Right renal pelvis (tissue), 4 donors: ENCODE results near the gene LILRA1. TPM values are rescaled to one million over a fixed set of nuclear protein-coding genes. Genes with fewer than 3 reads are reported as not detected.
"Not testable (repeated sequence)": the region's sequence is repeated elsewhere in the genome, so short reads cannot be mapped to it uniquely, and the experiment has no call there.

Experiments used
- DNase-seq, 4 donors: peaks; one replicate each; pipeline ENCODE4 v3.0.0-alpha.2; 2013; ENCODE audit warnings: low read depth in 4 of 4, low spot score in 3 of 4, missing footprints in 1 of 4
- polyA plus RNA-seq, 4 donors: library from polyadenylated mRNA; unstranded; fragments of 120-200 nt; gene quantifications; one replicate each; pipeline ENCODE4 v1.2.1, GENCODE V29; 2013; ENCODE audit not compliant: insufficient read length in 4 of 4

The LILRA1 gene
- under 1 TPM; 0.29 to 0.62 (median 0.40) TPM for polyA plus RNA-seq

- not testable (repeated sequence) for DNase-seq
These were observed at the start of gene LILRA1 for GRCh38 chr19:54593445-54593844. LILRA1 (plus strand) TSS chr19:54593632; CDS start chr19:54594245, 613 bp downstream.

GRCh38 chr19:54548806-54549205 is 44.6 kb upstream of the LILRA1 start:
- no peak for DNase-seq

- no peak for DNase-seq
These were observed 44.2 kb upstream of the LILRA1 start for GRCh38 chr19:54549224-54549623.

- DNase-seq = no peak
These were observed 42.1 kb upstream of the LILRA1 start for GRCh38 chr19:54551293-54551692.

- DNase-seq = no peak
These were observed 41.2 kb upstream of the LILRA1 start for GRCh38 chr19:54551950-54552912.

GRCh38 chr19:54552913-54553310 is 40.5 kb upstream of the LILRA1 start:
- no peak for DNase-seq

- DNase-seq = no peak
These were observed 39.4 kb upstream of the LILRA1 start for GRCh38 chr19:54554006-54554405.

- no peak for DNase-seq
These were observed 38.5 kb upstream of the LILRA1 start for GRCh38 chr19:54554896-54555295.

- DNase-seq = no peak
These were observed 37.2 kb upstream of the LILRA1 start for GRCh38 chr19:54556194-54556593.

GRCh38 chr19:54558339-54558738 is 35.1 kb upstream of the LILRA1 start:
- DNase-seq = no peak

- no peak for DNase-seq
These were observed 32.5 kb upstream of the LILRA1 start for GRCh38 chr19:54560881-54561385.

- DNase-seq = no peak
These were observed 31.6 kb upstream of the LILRA1 start for GRCh38 chr19:54561840-54562239.

- DNase-seq = not testable (repeated sequence)
These were observed 30.2 kb upstream of the LILRA1 start for GRCh38 chr19:54563206-54563605.

- no peak for DNase-seq
These were observed 23.1 kb upstream of the LILRA1 start for GRCh38 chr19:54570316-54570715.

- DNase-seq = not testable (repeated sequence)
These were observed 21.5 kb upstream of the LILRA1 start for GRCh38 chr19:54571715-54572615.

- DNase-seq = no peak
These were observed 20.6 kb upstream of the LILRA1 start for GRCh38 chr19:54572696-54573311.

- DNase-seq = no peak
These were observed 20.0 kb upstream of the LILRA1 start, which contains the start of gene LILRA2 for GRCh38 chr19:54573330-54573872. LILRA2 (plus strand) TSS chr19:54573790; CDS start chr19:54573879, 89 bp downstream.

GRCh38 chr19:54574051-54574450 is 19.4 kb upstream of the LILRA1 start:
- DNase-seq = no peak

GRCh38 chr19:54574527-54575056 is 18.8 kb upstream of the LILRA1 start:
- DNase-seq = no peak

- not testable (repeated sequence) for DNase-seq
These were observed 18.2 kb upstream of the LILRA1 start for GRCh38 chr19:54575205-54575604.
